ENCODE data around the gene TEKTIP1. TPM values are rescaled to one million over a fixed set of nuclear protein-coding genes. Genes with fewer than 3 reads are reported as not detected.

The TEKTIP1 gene
- polyA plus RNA-seq: 3.2 TPM
- long read RNA-seq, donor 1: 0 reads
- long read RNA-seq, donor 2: 0 reads
- long read RNA-seq, donor 3: 0 reads
- long read RNA-seq, donor 4: 0 reads
- long read RNA-seq, donor 5, partial matches to known transcripts: 0 of 7 reads
- long read RNA-seq, donor 5, other reads (novel, unspliced or antisense): 7 of 7 reads
- long read RNA-seq, donor 6, partial matches to known transcripts: 0 of 6 reads
- long read RNA-seq, donor 6, other reads (novel, unspliced or antisense): 6 of 6 reads
- long read RNA-seq, donor 7: 0 reads
- long read RNA-seq, donor 8: 0 reads
- long read RNA-seq, donor 9: 0 reads
- long read RNA-seq, donor 10: 0 reads
- long read RNA-seq, donor 11: 0 reads

DNA sequence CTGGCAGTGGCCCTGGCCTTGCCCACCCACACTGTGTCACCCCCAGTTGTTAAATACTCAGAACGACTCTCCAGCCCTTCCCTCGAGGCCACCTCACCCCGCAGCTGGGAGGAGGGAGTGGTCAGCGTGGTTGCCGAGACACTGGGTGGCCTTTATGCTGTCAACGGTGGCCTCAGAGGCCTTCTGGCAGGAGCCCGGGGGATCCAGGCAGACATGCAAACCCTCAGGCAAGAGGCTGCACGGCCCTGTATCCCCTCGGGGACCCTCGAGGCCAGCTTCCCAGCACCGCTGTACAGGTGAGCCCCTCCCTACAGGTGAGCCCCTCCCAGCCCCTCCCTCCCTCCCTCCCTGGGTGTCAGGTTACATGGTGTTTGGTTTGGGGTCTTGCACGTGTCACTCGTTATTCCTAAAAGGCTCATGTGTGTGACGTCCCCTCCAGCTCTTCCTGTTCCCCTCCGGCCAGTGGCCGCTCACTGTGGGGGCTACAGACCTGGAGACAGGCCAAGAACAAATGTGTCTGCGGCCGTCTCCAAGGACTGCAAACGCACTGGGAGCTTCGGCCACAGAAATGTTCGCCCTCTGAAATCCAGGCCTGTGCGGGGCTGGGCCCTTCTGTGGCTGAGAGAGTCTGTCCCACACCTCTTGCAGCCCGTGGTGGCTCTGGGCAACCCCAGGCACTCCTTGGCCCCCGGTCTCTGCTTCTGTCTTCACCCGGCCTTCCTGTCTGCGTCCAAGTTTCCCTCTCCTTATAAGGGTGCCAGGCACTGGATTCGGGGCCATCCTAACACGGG, at the start of gene TEKTIP1:
Gene TEKTIP1, plus strand, starts transcription at position 210 of the 791 bp plus-strand sequence. Its CDS starts 4 bp downstream, at position 214.
- H3K27ac ChIP-seq (ENCODE audit: low read length): no peak within 1 kb of the TSS

GRCh38 chr19:3491396-3492119, 47.4 kb upstream of the TEKTIP1 start:
- H3K36me3 ChIP-seq (ENCODE audit: control insufficient read depth, insufficient read depth, low read length): peaks cover 33% of the 10 kb centered on the region
- no peaks in the 10 kb centered on the region for H3K9me3 ChIP-seq (ENCODE audit: control insufficient read depth, low read depth, low read length)
- no peak overlapping the region for H3K27ac ChIP-seq (ENCODE audit: low read length)
- H3K27me3 ChIP-seq (ENCODE audit: control insufficient read depth, insufficient read depth, low read length): no peaks in the 10 kb centered on the region
- no peak for DNase-seq
- no peak overlapping the region for H3K4me3 ChIP-seq (ENCODE audit: low read length)
- no CpG with 5 or more reads among the region's 55 CpGs for WGBS (ENCODE audit: insufficient coverage, low lambda C conversion rate)
- no peaks in the 10 kb centered on the region for H3K4me1 ChIP-seq (ENCODE audit: control insufficient read depth, insufficient read depth, low read length)

More for the DNA sequence above, at the start of gene TEKTIP1:
- H3K9me3 ChIP-seq (ENCODE audit: control insufficient read depth, low read depth, low read length): peaks cover 5% of the 10 kb centered on the region
- peaks cover 41% of the 10 kb centered on the region for H3K36me3 ChIP-seq (ENCODE audit: control insufficient read depth, insufficient read depth, low read length)
- no peaks in the 10 kb centered on the region for H3K4me1 ChIP-seq (ENCODE audit: control insufficient read depth, insufficient read depth, low read length)
- H3K4me3 ChIP-seq (ENCODE audit: low read length): no peak within 1 kb of the TSS
- DNase-seq: no peak
- H3K27me3 ChIP-seq (ENCODE audit: control insufficient read depth, insufficient read depth, low read length): no peaks in the 10 kb centered on the region
- no CpG with 5 or more reads among the region's 28 CpGs for WGBS (ENCODE audit: insufficient coverage, low lambda C conversion rate)

DNA sequence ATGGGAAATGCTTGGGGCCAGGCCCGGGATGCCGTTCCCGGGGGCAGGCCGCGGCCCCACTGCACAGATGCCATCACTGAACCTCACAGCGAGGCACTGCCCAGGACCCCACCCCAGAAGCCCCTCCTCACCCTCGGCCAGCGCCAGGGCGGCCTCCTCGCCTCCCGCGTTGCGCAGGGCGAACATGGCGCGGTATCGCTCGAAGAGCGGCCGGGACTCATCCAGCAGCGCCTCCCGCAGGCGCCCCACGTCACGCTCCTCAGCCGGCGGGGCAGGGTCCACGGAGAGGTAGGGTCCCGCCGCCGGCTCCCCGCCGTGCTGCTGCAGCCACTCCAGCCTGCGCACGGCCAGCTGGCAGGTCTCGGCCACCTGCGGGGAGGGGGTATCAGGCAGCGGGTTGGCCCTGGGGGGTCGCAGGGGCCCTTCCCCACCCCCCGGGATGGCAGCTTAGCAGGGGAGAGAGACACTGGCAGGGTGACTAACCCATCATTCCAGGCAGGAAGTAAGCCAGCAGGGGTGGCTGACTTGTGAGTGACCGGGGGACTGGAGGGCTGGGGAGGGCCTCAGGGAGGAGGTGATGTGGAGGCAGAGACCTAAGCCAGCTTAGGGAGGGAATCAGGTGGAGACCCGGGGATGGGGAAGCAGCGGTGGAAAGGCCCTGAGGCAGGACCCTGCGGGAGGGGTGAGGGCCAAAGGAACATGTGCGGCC, 46.7 kb upstream of the TEKTIP1 start:
- no peaks in the 10 kb centered on the region for H3K9me3 ChIP-seq (ENCODE audit: control insufficient read depth, low read depth, low read length)
- no peak overlapping the region for H3K4me3 ChIP-seq (ENCODE audit: low read length)
- H3K27ac ChIP-seq (ENCODE audit: low read length): no peak overlapping the region
- no peak for DNase-seq
- no CpG with 5 or more reads among the region's 45 CpGs for WGBS (ENCODE audit: insufficient coverage, low lambda C conversion rate)
- H3K36me3 ChIP-seq (ENCODE audit: control insufficient read depth, insufficient read depth, low read length): peaks cover 38% of the 10 kb centered on the region
- no peaks in the 10 kb centered on the region for H3K4me1 ChIP-seq (ENCODE audit: control insufficient read depth, insufficient read depth, low read length)
- no peaks in the 10 kb centered on the region for H3K27me3 ChIP-seq (ENCODE audit: control insufficient read depth, insufficient read depth, low read length)

- no peaks in the 10 kb centered on the region for H3K27me3 ChIP-seq (ENCODE audit: control insufficient read depth, insufficient read depth, low read length)
- no peak overlapping the region for H3K4me3 ChIP-seq (ENCODE audit: low read length)
- no peak overlapping the region for H3K27ac ChIP-seq (ENCODE audit: low read length)
- DNase-seq: no peak
- peaks cover 41% of the 10 kb centered on the region for H3K36me3 ChIP-seq (ENCODE audit: control insufficient read depth, insufficient read depth, low read length)
- no CpG with 5 or more reads among the region's 16 CpGs for WGBS (ENCODE audit: insufficient coverage, low lambda C conversion rate)
- no peaks in the 10 kb centered on the region for H3K4me1 ChIP-seq (ENCODE audit: control insufficient read depth, insufficient read depth, low read length)
- no peaks in the 10 kb centered on the region for H3K9me3 ChIP-seq (ENCODE audit: control insufficient read depth, low read depth, low read length)
These were observed 46.1 kb upstream of the TEKTIP1 start for GRCh38 chr19:3492919-3493318.

DNA sequence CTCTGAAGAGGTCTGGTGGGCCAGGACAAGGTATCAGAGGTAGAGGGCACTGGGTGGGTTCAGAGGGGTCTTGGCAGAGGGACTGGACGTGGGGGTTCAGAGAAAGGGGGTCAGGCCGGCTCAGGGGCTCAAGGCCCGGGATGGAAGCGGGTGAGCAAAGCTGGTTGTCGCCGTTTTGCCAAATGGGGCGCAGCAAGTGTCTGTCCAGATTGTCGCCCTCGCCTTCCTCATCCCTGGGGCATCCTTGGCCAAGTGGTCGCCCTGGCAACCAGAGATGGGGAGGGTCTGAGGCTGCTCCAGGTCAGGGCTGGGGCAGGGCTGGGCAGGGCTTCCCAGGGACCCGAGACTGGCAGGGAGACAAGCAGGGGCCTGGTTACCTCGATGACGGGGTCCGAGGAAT, 45.3 kb upstream of the TEKTIP1 start:
- Histone ChIP-seq H3K4me1 (ENCODE audit: control insufficient read depth, insufficient read depth, low read length) (no peaks in the 10 kb centered on the region), H3K36me3 (ENCODE audit: control insufficient read depth, insufficient read depth, low read length) (peaks cover 43% of the 10 kb centered on the region), H3K27ac (ENCODE audit: low read length) (no peak overlapping the region), H3K9me3 (ENCODE audit: control insufficient read depth, low read depth, low read length) (no peaks in the 10 kb centered on the region), H3K27me3 (ENCODE audit: control insufficient read depth, insufficient read depth, low read length) (no peaks in the 10 kb centered on the region), H3K4me3 (ENCODE audit: low read length) (no peak overlapping the region)
- no peak for DNase-seq
- WGBS (ENCODE audit: insufficient coverage, low lambda C conversion rate): no CpG with 5 or more reads among the region's 14 CpGs

- no CpG with 5 or more reads among the region's 15 CpGs for WGBS (ENCODE audit: insufficient coverage, low lambda C conversion rate)
- H3K9me3 ChIP-seq (ENCODE audit: control insufficient read depth, low read depth, low read length): no peaks in the 10 kb centered on the region
- DNase-seq: no peak
- H3K27ac ChIP-seq (ENCODE audit: low read length): no peak overlapping the region
- no peak overlapping the region for H3K4me3 ChIP-seq (ENCODE audit: low read length)
- H3K4me1 ChIP-seq (ENCODE audit: control insufficient read depth, insufficient read depth, low read length): no peaks in the 10 kb centered on the region
- H3K27me3 ChIP-seq (ENCODE audit: control insufficient read depth, insufficient read depth, low read length): no peaks in the 10 kb centered on the region
- peaks cover 43% of the 10 kb centered on the region for H3K36me3 ChIP-seq (ENCODE audit: control insufficient read depth, insufficient read depth, low read length)
These were observed 44.9 kb upstream of the TEKTIP1 start for GRCh38 chr19:3494051-3494450.

DNA sequence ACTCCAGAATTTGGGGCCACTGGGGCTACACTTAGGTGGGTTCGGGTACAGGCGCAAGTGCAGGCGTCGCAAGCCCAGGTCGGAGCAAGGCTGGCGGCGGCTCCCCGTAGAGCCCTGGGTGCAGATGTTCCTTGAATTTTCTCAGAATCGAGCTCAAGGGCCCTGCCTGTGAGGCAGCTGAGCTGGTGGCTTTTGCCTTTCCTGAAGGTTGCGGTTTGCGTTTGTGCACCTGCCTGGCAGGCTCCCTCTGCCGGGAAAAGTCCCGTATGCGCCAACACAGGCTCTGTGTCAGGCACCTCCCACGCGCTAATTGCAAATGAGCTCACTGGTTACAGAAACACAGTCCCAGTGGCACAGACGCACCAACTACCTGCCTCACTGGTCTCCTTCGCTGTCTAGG, 44.4 kb upstream of the TEKTIP1 start:
- H3K4me3 ChIP-seq (ENCODE audit: low read length): no peak overlapping the region
- H3K4me1 ChIP-seq (ENCODE audit: control insufficient read depth, insufficient read depth, low read length): no peaks in the 10 kb centered on the region
- H3K27me3 ChIP-seq (ENCODE audit: control insufficient read depth, insufficient read depth, low read length): no peaks in the 10 kb centered on the region
- H3K36me3 ChIP-seq (ENCODE audit: control insufficient read depth, insufficient read depth, low read length): peaks cover 43% of the 10 kb centered on the region
- WGBS (ENCODE audit: insufficient coverage, low lambda C conversion rate): 100% methylated on average over 1 of the region's 18 CpGs
- H3K9me3 ChIP-seq (ENCODE audit: control insufficient read depth, low read depth, low read length): no peaks in the 10 kb centered on the region
- no peak for DNase-seq
- H3K27ac ChIP-seq (ENCODE audit: low read length): no peak overlapping the region

DNA sequence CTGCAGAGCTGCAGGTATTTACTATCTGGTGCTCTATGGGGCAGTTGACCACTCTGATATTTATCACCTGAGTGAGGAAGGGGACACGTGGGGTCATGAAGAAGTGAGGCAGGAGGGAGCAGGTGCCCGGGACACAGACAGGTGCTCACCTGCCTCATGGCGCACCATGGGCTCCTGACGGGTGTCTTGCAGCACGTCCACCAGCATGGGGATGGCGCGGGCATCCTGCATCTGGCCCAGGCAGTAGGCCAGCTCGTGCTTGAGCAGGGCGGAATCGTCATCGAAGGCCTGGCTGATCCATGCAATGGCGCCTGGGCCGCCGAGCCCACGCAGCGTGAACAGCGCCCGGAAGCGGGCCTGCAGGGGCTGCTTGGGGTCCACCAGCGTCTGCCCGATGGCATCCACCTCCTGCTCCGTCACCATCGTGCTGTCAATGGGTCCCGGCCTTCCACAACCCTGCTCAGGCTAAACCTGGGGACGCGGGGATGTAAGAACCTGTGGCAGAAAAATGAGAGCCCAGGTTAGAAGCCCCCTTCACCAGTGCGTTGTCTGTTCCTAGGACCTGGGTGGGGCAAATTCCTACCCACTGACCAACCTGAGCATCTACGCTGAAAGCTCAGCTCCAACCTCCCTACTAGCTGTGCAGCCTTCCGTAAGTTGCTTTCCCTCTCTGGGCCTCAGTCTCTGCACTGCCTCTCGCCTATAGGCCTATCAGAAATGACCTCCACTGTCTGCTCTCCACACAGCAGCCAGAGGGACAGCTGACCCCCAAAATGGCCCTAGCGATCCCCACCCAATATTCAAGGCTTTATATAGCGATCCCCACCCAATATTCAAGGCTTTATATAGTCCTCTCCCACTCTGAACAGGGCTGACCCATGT, 42.3 kb upstream of the TEKTIP1 start:
- Histone ChIP-seq H3K4me1 (ENCODE audit: control insufficient read depth, insufficient read depth, low read length) (no peaks in the 10 kb centered on the region), H3K9me3 (ENCODE audit: control insufficient read depth, low read depth, low read length) (no peaks in the 10 kb centered on the region), H3K4me3 (ENCODE audit: low read length) (no peak overlapping the region), H3K27ac (ENCODE audit: low read length) (no peak overlapping the region), H3K27me3 (ENCODE audit: control insufficient read depth, insufficient read depth, low read length) (no peaks in the 10 kb centered on the region), H3K36me3 (ENCODE audit: control insufficient read depth, insufficient read depth, low read length) (peaks cover 39% of the 10 kb centered on the region)
- no CpG with 5 or more reads among the region's 32 CpGs for WGBS (ENCODE audit: insufficient coverage, low lambda C conversion rate)
- no peak for DNase-seq

DNA sequence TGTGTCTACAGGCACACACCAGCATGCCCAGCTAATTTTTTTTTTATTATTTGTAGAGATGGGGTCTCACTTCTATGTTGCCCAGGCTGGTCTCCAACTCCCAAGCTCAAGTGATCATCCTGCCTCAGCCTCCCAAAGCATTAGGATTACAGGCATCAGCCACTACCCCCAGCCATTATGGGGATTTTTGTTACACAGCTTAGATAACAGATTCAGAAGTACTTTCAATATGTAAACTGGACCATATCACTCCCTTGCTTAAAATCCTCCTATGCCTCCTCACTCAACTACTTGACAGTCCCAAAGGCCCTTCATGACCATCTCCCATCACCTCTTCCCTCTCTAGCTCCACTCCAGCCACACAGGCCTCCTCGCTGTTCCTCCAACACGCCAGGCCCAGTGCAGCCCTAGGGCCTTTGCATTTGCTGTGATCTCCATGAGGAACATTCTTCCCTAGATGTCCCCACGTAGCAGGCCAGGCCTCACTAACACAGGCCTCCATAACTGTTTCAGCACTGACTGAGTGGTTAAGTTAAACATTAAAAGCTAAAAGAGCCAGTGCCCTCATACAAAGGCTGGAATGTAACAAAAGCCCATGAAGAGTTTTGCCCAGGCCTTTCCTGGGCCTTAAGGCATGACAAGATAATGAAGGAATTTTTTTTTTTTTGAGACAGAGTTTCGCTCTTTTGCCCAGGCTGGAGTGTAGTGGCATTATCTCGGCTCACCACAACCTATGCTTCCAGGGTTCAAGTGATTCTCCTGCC, 41.0 kb upstream of the TEKTIP1 start:
- no peak for DNase-seq
- no peaks in the 10 kb centered on the region for H3K9me3 ChIP-seq (ENCODE audit: control insufficient read depth, low read depth, low read length)
- no peak overlapping the region for H3K4me3 ChIP-seq (ENCODE audit: low read length)
- H3K4me1 ChIP-seq (ENCODE audit: control insufficient read depth, insufficient read depth, low read length): no peaks in the 10 kb centered on the region
- no CpG with 5 or more reads among the region's 5 CpGs for WGBS (ENCODE audit: insufficient coverage, low lambda C conversion rate)
- H3K27me3 ChIP-seq (ENCODE audit: control insufficient read depth, insufficient read depth, low read length): no peaks in the 10 kb centered on the region
- no peak overlapping the region for H3K27ac ChIP-seq (ENCODE audit: low read length)
- H3K36me3 ChIP-seq (ENCODE audit: control insufficient read depth, insufficient read depth, low read length): peaks cover 31% of the 10 kb centered on the region
